Measurements from ENCODE around the gene MPDU1. TPM values are rescaled to one million over a fixed set of nuclear protein-coding genes. Genes with fewer than 3 reads are reported as not detected.
A peak's percentile ranks its signal among the peaks of the same experiment; 100 is the strongest.

The MPDU1 gene
- total and polyA plus RNA-seq, 10 of the 15 experiments (the other 5 are each of a cell fraction or from before 2014, with no cell fraction given) = 3.6 to 138 (median 78.9) TPM

- TF ChIP-seq, protein P1, sequence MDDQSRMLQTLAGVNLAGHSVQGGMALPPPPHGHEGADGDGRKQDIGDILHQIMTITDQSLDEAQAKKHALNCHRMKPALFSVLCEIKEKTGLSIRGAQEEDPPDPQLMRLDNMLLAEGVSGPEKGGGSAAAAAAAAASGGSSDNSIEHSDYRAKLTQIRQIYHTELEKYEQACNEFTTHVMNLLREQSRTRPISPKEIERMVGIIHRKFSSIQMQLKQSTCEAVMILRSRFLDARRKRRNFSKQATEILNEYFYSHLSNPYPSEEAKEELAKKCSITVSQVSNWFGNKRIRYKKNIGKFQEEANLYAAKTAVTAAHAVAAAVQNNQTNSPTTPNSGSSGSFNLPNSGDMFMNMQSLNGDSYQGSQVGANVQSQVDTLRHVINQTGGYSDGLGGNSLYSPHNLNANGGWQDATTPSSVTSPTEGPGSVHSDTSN (IDR thresholded peaks at IDR 0.05; ENCODE audit: insufficient replicate concordance, low read depth, low read length) = peak; percentile 66
- peak; percentile 91 for TF ChIP-seq TCF3 (IDR thresholded peaks at IDR 0.05; ENCODE audit: borderline replicate concordance, insufficient read depth, low read depth, low read length)
- peak; percentile 18; the same call in 1 of the 2 replicates for TF ChIP-seq HDGF (IDR thresholded peaks at IDR 0.05)
- peak; percentile 88 for TF ChIP-seq TCF12 (IDR thresholded peaks at IDR 0.05; ENCODE audit: low read depth, low read length)
- TF ChIP-seq STAT3 (IDR thresholded peaks at IDR 0.05; ENCODE audit: low read depth, low read length) = no peak
- TF ChIP-seq PAX8 (IDR thresholded peaks at IDR 0.05) = no peak
- TF ChIP-seq BHLHE40 (IDR thresholded peaks at IDR 0.05; ENCODE audit: borderline replicate concordance in 1 of 2, low read depth in 2 of 2, low read length in 1 of 2) = peak; percentile 61 to 67; a peak in 3 of 4 replicates
Observed at GRCh38 chr17:7627250-7628121, 43.8 kb downstream of the MPDU1 start, which contains the start of gene SAT2 (continued).

GRCh38 chr17:7629939-7630571 lies 46.4 kb downstream of the MPDU1 start, which contains the start of gene SHBG:
TSS of gene SHBG (plus strand) at chr17:7630135. CDS start at chr17:7630173, 38 bp downstream.
- RAD21 ChIA-PET (ENCODE audit: unreplicated experiment) = interaction anchor here (1.0 kb wide), 1 partner anchor 57 kb away, joined by 4 read pairs; the partner anchor contains the start of gene TP53
- WGBS (ENCODE audit: insufficient coverage, insufficient replicate concordance, low lambda C conversion rate, missing lambda C conversion rate) = 64% methylated on average over 13 of the region's 13 CpGs
- intact Hi-C loops (cut with micrococcal nuclease; ENCODE audit: unreplicated experiment) = loop anchor here (5.0 kb wide), 1 partner anchor 47 kb away; no protein-coding TSS in a partner anchor
- TF ChIP-seq MYB (IDR thresholded peaks at IDR 0.05; ENCODE audit: borderline replicate concordance, low read depth, low read length) (no peak), YBX1 (IDR thresholded peaks at IDR 0.05) (no peak), CREM (IDR thresholded peaks at IDR 0.05; ENCODE audit: low read depth) (no peak), TCF12 (IDR thresholded peaks at IDR 0.05; ENCODE audit: low read depth, low read length) (no peak), NBN (IDR thresholded peaks at IDR 0.05) (no peak), WRNIP1 (IDR thresholded peaks at IDR 0.05; ENCODE audit: borderline replicate concordance, low read depth, low read length) (no peak), STAT1 (conservative IDR thresholded peaks at IDR 0.05) (no peak), E4F1 (IDR thresholded peaks at IDR 0.05; ENCODE audit: borderline replicate concordance, partially characterized antibody) (no peak), TCF3 (IDR thresholded peaks at IDR 0.05; ENCODE audit: borderline replicate concordance, insufficient read depth, low read depth, low read length) (no peak), MEF2B (IDR thresholded peaks at IDR 0.05; ENCODE audit: partially characterized antibody, poor library complexity, severe bottlenecking) (no peak)

More at GRCh38 chr17:7629939-7630571, 46.4 kb downstream of the MPDU1 start, which contains the start of gene SHBG:
- SMC1A ChIA-PET (ENCODE audit: uncharacterized antibody, unreplicated experiment) = interaction anchor here (0.8 to 1.6 kb wide), 4 partner anchors 38 to 60 kb away, joined by 3 to 6 read pairs (median 3); partner anchors contain the start of genes MPDU1, TP53 and WRAP53
- H3K79me2 ChIP-seq (ENCODE audit: control insufficient read depth, insufficient read depth, low read length) = peaks cover 2% of the 10 kb centered on the region
- H2AFZ ChIP-seq (ENCODE audit: control insufficient read depth, low read depth, low read length) = no peak within 1 kb of the TSS
- in situ Hi-C loops (cut with MboI) = no loop called here
- H3K36me3 ChIP-seq (ENCODE audit: control insufficient read depth in 2 of 2, insufficient read depth in 2 of 2, low read length in 1 of 2) = no peaks in the 10 kb centered on the region
- H3K27ac ChIP-seq (ENCODE audit: control insufficient read depth, insufficient read depth) = no peak within 1 kb of the TSS
- no TSS peak for BruUV-seq (replicated peaks)
- DNase-seq (ENCODE audit: low read depth, low spot score) = no peak
- no peaks in the 10 kb centered on the region for H3K9me3 ChIP-seq (replicated peaks; ENCODE audit: control insufficient read depth, insufficient read depth, low read length)
- no peak within 1 kb of the TSS for H3K4me3 ChIP-seq
- POLR2A ChIA-PET = interaction anchor here (0.6 to 1.4 kb wide), 3 partner anchors 29 to 271 kb away, joined by 3 to 8 read pairs (median 4); partner anchors contain the start of genes TP53 and WRAP53
- peaks cover 3% of the 10 kb centered on the region for H3K4me1 ChIP-seq (ENCODE audit: control insufficient read depth, insufficient read depth, low read length)
- FAIRE-seq = no peak
- no peak within 1 kb of the TSS for H3K4me2 ChIP-seq (ENCODE audit: control insufficient read depth, insufficient read depth)
- H3K9ac ChIP-seq (ENCODE audit: control insufficient read depth, insufficient read depth, low read length) = no peak within 1 kb of the TSS
- no peaks in the 10 kb centered on the region for H4K20me1 ChIP-seq (ENCODE audit: control insufficient read depth, insufficient read depth)
- ATAC-seq = no peak
- CTCF ChIA-PET = interaction anchor here (8.2 kb wide), 1 partner anchor 58 kb away, joined by 128 read pairs; the partner anchor contains the start of genes TP53 and WRAP53
- no peaks in the 10 kb centered on the region for H3K27me3 ChIP-seq (replicated peaks in 1 of 2; ENCODE audit: control insufficient read depth in 2 of 2, insufficient read depth in 2 of 2, low read length in 1 of 2)

Data from GM12878 (cell line).